Stimulated activated CD4-positive, alpha-beta T cell treated with anti-CD3 and anti-CD28 coated beads, Interleukin-15, amount 100 ng/mL, for 24 hours (primary cell): Measurements from ENCODE around the gene PGF.
"Not testable (repeated sequence)": the region's sequence is repeated elsewhere in the genome, so short reads cannot be mapped to it uniquely, and the experiment has no call there.

Source experiments
- DNase-seq: peaks from one replicate; pipeline ENCODE4 v3.0.0-alpha.2; 2020

Gene PGF

DNA sequence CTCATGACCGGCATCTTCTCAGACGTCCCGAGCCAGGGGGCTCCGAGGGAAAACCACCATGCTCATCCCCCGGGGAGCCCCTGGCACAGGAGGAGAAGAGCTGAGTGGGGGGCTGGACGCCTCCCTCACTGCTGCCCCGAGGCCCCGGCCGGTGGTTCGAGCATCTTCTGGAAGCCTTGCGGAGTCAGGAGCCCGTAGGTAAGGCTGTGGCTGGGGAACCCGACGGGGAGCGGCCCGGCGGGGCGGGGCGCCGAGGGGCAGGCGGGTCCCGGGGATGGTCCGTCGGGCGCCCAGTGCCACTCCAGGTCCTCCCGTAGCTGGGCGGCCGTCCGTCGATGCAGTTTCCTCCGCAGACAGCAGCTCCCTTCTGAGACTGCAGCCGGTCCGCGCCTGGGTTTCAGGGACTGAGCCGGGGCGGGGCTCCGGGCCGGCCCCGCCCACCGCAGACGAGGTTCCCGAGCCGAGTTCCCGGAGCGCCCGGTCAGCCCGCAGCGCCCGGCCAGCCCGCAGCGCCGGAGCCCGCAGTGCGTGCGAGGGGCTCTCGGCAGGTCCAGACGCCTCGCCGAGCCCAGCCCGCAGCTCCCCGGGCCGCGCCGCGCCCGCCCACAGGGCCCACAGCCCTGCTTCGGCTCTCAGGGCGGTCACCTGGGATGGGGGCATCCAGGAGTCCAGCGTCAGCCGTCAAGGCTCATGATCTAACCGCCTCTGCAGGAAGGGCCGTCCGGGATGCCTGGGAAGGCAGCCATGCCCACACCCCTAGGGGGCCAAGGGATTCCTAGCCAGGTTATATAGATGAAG lies at the start of gene PGF:
PGF (minus strand) TSS at position 369 of the 798 bp plus-strand sequence; CDS start at position 14, 355 bp downstream.
- DNase-seq = peak; percentile 55

DNA sequence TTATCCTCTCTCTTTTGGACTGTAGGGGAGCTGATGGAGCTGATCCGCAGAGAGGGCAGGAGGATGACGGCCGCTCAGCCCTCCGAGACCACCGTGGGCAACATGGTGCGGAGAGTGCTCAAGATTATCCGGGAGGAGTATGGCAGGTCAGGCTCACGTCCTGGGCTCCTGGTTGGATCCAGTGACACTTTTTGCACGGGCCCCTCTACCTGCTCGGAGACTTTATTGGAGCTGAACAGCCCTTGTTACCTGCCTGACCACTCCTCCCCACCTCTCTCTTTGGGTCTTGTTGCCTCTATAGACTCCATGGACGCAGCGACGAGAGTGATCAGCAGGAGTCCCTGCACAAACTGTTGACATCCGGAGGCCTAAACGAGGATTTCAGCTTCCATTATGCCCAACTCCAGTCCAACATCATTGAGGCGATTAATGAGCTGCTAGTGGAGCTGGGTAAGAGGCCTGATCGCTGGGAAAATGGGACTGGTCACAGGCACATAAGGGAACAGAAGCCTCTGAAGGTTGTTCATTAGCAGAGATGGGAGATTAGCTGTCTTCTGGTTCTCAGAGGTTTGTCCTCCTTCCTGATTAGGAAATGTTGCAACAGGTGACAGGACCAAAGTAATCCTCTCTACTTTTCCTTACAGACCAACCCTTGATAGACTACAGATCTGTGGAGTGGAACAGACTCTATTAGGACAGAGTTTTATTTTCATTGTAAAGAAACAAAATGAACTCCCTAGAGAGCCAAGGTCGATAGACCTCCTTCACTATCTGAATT lies 48.0 kb upstream of the PGF start:
- DNase-seq = no peak

DNA sequence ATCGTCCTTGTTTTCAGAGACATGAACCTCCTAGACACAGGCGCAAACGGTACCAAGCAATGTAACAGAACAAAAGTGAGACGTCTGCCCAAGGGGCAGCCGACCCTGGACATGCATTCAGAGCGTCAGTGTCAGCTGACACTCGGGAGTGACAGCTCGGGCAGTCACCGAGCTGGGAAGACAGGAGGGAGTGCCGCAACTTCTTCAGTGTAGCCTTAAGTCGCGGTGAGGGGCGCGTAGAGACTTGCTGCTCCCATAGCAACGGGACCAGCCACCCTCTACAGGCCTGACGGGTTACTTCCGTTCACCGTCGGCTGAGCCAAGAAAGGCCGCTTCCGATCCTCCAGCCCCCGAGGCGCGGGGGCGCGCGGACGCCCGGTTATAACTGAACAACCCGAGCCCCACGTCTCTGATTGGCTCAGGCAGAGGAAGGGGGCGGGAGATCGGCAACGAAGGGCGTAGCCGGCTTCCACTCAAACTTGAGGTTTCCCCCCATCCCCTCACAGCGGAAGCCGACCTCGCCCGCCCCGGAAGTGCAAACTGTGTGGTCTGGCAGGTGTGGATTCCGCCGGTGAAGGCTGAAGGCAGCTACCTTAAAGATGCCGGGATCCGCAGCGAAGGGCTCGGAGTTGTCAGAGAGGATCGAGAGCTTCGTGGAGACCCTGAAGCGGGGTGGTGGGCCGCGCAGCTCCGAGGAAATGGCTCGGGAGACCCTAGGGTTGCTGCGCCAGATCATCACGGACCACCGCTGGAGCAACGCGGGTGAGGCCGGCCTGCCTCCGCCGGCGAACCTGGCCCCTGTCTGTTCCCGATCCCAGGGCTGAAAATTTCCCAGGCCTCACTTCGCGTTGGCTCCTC lies 47.2 kb upstream of the PGF start, which contains the start of gene EIF2B2:
EIF2B2 (plus strand) TSS at position 530 of the 858 bp plus-strand sequence; CDS start at position 600, 70 bp downstream.
- peak; percentile 100 for DNase-seq

DNA sequence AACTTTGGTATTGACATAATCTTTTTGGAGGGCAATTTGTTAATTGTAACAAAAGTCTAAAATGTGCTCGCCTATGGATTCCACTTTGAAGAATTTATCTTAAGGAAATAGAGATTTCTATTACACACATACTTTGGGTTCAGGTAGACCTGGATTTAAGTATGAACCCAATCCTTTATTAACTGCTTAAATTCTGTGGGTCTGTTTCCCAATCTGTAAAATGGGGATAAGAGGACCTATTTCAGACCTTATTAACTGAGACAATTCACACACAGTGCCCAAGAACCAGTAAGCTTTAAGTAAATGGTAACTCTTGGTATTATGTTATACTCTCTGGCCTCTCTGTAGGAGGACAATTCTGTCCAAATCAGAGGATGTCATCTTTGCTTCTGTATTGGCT lies 46.5 kb upstream of the PGF start:
- no peak for DNase-seq

DNA sequence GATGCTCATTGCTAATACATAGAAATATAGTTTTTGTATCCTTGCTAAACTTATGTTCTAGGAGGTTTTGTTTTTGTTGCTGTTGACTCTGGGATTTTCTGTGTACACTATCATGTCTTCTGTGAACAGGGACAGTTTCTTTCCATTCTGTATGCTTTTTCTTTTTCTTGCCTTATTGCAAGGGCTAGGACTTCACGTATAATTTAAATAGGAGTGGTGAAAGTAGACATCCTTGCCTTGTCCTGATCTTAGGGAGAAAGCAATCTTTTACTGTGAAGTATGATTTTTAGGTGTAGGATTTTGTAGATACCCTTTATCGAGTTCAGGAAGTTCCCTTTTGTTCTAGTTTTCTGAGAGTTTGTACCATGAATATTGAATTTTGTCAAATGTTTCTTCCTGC lies 45.9 kb upstream of the PGF start:
- no peak for DNase-seq

DNA sequence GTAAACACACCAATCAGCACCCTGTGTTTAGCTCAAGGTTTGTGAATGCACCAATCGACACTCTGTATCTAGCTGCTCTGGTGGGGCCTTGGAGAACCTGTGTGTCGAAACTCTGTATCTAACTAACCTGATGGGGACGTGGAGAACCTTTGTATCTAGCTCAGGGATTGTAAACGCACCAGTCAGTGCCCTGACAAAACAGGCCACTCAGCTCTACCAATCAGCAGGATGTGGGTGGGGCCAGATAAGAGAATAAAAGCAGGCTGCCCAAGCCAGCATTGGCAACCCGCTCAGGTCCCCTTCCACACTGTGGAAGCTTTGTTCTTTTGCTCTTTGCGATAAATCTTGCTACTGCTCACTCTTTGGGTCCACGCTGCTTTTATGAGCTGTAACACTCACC lies 40.4 kb upstream of the PGF start:
- not testable (repeated sequence) for DNase-seq

DNA sequence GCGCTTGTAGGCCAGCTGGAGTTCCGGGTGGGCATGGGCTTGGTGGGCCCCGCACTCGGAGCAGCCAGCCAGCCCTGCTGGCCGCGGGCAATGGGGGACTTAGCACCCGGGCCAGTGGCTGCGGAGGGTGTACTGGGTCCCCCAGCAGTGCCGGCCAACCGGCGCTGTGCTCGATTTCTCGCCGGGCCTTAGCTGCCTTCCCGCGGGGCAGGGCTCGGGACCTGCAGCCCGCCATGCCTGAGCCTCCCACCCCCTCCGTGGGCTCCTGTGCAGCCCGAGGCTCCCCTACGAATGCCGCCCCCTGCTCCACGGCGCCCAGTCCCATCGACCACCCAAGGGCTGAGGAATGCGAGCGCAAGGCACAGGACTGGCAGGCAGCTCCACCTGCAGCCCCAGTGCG lies 38.8 kb upstream of the PGF start:
- not testable (repeated sequence) for DNase-seq

DNA sequence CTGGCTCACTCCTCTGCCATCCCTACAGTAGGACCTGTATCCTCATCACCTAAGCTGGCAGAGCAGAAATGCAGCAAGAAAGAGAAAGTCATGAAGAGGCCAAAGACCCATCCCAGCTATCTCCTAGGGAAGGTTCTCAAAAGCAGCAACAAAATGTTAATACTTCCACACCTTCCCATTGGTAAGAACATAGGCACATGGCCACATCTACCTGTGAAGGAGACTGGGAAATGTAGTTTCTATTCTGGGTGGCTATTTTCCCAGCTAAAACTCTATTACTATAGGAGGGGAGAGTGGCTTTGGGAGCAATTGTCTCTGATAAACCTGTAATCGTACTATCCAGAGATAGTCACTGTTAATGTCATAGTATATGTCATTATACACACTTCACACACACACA lies 33.6 kb upstream of the PGF start:
- DNase-seq = no peak

DNA sequence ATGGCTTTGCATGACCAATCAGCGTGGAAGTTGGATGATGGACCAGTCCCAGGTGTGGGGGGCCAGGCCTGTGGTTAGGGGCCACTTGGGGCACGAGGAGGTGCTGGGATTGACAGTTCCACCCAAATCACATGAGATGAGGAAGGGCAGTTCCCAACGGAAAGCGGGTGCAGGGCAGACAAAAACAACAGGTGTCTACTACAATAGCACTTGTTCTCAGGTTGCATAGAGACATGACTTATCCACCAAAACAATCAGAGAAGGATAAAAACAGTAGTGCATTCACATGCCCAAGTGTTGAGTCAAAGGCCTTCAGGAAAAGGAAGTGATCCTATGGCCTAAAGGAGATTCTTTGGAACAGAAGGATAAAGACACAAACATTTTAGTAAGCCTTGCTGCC lies 32.7 kb upstream of the PGF start:
- DNase-seq = no peak

DNA sequence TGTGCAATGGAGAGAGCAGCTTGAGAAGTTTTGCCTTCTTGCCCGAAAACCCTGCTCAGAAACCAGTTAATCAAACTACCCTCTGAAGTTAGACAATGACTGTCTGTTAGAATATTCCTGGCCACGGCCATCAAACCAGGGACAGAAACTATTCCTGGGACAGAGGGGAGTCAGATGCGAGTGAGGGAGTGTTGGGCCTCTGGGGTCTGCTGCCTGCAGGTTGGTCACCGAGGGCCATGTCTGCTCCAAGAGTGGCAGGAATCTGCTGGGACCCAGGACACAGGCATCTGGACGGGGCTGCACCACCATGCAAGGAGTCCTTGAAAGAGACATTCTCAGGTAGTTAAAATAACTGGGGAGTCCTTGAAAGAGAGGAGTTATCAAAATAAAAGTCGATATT lies 30.4 kb upstream of the PGF start:
- no peak for DNase-seq

DNA sequence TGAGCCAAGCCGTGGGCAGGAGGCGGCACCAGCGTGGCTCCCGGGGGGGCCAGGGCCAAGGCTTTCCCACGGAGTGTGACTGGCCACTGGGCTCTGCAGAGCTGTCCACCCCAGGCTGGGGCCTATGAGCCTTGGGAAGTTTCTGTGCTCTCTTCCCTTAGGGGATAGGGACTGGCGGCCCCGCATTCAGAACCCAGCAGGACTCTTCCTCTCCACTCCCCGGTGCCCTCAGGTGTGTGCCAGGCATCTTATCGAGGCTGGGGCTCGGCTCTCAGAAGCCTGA lies 29.6 kb upstream of the PGF start:
- DNase-seq = no peak

DNA sequence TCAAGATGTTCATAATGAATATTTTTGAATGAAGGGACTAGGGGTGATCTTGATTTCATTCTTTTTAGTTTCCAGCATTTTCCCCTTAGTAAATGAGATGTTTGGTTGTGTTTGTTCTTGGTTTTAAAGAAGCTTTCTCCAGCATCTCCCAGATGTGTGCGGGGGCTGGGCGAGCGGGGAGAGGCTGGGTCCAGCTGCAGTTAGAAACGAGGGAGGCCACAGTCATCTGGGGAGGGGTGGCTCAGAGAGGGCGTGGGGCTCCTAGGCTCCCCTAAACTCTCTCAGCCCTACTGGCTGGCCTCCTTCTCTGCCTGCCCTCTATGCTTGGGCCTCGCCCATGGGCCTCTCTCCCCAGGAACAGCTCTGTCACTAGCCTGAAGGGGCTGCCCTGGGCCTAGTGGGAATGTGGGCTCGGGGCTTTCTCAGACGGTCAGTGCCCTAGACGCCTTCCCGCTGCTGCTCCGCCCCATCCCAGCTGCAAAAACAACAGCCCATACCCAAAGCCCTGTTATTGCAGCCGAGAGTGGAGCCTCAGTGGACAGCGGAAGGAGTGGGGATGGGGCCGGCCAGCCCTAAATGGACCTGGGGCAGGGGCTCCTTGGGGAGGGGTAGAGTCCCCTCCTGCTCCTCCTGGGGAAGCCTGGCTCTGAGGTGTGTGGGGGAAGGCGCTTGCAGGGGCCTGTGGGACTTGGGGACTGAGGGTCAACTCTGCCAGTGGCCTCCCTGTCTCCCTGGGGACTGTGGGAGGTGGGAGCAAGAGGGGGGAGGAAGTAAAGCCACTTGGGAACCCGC lies 29.0 kb upstream of the PGF start:
- no peak for DNase-seq

DNA sequence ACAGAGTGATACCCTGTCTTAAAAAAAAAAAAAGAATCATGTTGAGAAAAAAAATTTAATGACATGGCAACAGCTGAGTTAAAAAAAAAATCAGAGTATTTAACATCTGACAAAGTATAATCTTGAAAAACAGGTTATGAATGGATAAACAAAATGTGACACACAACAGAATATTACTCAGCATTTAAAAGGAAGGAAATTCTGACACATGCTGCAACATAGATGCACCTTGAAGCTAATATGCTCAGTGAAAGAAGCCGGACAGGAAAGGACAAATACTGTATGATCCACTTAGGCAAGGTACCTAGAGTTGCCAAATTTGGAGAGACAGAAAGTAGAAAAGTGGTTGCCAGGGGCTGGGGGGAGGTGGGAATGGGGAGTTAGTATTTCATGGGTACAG lies 27.9 kb upstream of the PGF start:
- DNase-seq = no peak

DNA sequence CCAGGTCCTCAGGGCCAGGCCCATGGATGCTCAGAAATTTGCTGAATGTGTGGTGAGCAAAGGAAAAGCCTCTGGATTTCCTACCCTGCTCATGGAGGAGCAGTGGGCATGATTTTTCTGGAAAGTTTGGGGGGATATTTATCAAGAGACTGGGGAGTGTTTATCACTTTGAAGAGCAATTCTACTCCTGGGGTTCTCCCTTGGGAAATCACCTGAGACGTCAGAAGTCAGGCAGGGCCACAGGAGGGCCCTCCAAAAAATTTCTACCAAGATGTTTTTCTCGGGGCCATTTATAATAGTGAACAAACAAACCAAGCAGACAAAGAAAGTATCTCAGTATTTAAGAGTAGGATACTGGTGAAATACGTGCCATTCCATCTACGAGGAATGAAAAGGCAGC lies 27.3 kb upstream of the PGF start:
- no peak for DNase-seq

DNA sequence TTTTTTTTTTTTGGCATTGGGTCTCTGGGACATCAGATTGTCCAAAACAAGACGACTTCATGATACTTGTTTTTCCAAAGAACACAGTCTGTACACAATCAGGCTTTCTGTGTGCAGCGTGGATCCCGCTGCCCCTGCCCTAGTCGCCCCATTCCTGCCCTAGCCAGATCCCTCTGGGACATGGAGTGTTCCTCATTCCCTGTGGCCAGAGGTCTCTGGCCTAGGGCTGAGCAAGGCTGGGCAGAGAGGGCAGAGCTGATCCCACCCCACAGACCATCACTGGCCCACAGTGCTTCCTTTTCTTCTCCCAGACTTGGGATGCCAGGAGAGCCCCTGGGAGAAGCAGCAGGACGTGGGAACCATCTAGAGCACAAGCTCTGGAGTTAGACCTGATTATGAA lies 26.4 kb upstream of the PGF start:
- no peak for DNase-seq

DNA sequence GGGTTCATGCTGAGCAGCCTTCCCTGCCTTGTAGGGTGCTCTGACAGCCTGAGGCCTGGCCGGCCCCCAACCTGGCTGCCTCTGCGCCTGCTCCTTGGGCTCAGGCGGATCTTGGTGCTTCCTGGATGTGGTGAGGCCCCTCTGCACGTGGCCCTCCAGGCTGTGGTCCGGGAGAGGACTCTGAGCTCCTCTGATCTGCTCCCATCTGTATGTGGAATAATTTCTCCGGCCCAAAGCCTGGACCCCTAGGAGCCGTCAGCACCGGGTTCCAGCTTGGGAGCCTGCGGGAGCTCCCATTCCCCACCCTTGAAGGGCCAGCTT lies 26.0 kb upstream of the PGF start:
- no peak for DNase-seq

DNA sequence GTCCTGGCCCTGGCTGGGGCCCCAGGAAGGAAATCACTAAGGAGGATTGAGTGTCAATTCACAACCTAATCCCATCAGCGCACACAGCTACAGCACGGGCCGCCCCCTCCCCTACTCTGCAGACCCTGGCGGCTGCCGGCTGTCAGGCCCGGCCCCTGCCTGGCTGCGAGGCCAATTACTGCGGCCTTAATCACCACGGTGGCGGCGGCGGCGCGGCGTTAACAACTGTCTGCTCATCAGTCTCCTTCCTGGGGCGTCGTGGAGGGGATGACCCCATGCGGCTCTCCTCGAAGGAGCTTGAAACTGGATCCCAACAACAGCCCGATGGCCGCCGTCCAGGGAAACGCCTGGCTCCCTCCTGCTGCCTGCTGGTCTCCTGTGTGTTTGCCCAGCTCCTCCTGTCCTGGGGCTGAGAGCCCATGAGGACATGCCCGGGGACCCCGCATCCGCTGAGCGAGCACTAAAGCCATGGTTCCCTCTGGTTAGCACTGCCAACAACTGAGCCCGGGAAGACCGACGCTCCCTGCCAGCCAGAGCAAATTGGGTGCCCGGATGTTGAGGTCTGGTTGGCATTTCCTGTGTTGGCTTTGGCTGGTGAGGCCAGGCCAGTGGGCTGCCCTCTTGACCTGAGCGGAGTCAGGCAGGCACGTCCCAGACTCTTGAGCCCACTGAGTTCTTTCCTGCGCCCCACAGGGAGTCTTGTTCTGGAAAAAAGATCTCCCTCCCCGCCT lies 25.5 kb upstream of the PGF start:
- DNase-seq = no peak

DNA sequence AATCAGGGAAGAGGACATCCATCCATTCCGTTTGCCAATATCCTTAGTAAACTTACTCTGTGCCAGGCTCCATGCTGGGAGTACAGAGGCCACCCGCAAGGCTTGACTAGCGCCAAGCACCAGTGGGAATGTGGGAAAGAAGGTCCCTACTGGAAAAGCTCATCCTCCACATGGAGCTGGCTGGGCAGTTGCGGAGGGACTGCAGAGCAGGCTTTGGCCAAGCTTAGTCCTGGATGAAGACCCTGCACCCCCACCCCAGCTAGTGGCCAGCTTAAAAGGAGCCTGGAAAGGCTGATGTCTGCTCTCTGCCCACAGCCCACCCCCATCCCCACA lies 25.0 kb upstream of the PGF start:
- no peak for DNase-seq

DNA sequence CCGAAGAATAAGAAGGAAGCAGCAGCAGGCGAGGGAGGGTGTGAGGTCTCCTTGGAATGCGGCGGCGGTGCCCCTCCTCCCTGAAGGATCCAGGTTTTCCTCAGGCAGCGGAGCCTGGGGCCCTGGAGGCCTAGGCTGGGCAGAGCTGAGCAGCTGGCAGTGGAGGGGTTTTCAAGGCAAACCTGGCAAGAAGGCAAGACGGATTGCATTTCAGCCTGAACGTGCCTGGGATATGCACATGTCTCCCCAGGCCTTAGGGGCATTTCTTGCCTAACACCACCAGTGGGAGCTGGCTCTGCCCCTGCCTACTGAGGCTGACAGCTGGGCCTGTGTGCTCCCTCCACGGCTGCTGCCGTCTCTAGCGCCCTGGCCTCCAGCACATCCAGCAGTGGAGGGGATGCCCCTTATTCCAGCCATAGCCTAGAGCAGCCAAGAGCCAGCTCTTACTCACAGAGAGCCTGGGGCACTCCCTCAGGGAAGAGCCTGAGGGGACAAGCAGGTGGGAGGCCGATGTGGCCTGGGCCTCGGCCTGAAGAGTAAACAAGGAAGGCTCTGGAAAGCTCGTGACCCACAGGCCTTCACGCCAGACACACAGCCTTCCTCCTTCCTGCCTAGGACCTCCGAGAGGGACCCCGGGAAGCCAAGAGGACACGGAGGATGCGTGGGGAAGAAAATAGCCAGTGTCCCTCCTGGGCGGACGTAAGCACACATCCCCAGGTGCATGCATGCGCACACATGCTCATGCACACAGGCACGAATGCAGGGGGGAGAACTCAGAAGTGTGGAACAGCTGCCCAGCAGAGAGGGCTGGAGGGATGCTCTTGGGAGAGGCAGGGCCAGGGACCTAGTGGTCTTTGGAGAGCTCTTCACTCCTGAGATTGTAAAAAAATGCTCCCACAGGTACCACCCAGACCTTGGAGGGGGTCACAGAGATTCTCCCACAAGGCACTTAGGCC lies 24.3 kb upstream of the PGF start:
- DNase-seq = no peak

DNA sequence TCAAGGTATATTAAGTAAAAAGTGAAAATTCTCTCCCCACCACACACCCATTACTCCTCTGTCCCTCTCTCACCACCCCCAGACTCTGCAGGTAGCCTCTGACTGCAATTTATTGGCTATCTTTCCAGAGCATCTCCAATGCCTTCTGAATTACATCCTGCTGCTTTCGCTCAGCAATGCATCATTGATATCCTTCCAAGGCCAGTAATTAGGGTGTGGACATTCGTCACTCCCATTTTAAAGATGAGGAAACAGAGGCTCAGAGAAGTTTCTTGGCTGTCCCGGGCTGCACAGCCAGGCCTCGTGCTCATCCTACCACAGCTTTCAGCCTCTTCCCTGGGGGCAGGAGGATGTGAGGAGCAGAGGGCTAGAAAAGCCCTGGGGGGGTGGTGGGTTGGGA lies 23.6 kb upstream of the PGF start:
- no peak for DNase-seq

DNA sequence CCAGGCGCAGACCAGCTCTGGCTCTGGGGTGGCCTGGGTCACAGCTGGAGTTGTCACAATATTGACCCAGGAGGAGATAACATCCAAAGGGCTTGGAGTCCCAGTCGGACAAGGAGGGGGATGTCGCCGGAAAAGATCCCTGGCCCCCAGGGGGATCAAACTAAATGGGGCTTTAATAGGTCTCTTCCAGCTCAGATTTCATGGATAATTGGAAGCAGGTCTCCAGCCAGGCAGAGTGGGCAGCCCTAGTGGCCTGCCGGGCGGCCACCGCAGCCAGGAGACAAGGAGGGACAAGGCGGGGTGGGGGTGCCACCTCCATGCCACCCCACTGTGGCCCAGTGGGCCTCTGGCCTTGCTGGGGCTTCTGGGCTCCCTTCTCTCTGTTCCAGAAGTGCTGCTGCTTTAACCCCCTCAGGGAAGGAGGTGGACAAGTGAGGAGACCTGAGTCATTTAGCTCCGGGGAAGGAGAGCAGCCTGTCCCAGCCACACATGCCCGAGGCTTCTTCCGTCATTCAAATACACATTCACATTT lies 23.1 kb upstream of the PGF start:
- no peak for DNase-seq
